ENCODE results near the gene RABL3. TPM values are rescaled to one million over a fixed set of nuclear protein-coding genes. Genes with fewer than 3 reads are reported as not detected.
"Not testable (repeated sequence)": the region's sequence is repeated elsewhere in the genome, so short reads cannot be mapped to it uniquely, and the experiment has no call there.

RABL3 gene
- total RNA-seq, 1 donor from 2014 or later = 25.0 TPM

DNA sequence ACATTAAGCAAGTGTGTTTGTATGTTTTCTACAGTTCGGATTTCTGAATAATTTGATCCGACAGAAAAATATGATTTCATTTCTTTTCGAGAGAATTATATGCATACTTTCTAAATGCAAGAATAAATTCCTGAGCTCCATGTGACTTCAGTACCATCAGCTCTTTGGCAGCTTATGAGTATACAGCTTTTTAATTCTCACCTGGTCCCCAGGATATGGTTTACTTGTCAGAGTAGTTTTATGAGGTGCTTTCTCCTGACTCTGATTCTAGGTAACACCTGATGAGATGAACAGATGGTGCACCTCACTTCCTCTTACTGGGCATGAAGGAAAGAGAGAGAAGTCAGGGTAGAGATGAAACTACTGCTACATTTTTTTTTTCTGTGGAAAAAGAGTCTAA is 63.3 kb downstream of the RABL3 start:
- TF ChIP-seq EZH2phosphoT487 (IDR thresholded peaks at IDR 0.05) (no peak), EZH2 (IDR thresholded peaks at IDR 0.05) (no peak)
- TF ChIP-seq, protein P1, sequence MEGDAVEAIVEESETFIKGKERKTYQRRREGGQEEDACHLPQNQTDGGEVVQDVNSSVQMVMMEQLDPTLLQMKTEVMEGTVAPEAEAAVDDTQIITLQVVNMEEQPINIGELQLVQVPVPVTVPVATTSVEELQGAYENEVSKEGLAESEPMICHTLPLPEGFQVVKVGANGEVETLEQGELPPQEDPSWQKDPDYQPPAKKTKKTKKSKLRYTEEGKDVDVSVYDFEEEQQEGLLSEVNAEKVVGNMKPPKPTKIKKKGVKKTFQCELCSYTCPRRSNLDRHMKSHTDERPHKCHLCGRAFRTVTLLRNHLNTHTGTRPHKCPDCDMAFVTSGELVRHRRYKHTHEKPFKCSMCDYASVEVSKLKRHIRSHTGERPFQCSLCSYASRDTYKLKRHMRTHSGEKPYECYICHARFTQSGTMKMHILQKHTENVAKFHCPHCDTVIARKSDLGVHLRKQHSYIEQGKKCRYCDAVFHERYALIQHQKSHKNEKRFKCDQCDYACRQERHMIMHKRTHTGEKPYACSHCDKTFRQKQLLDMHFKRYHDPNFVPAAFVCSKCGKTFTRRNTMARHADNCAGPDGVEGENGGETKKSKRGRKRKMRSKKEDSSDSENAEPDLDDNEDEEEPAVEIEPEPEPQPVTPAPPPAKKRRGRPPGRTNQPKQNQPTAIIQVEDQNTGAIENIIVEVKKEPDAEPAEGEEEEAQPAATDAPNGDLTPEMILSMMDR (IDR thresholded peaks at IDR 0.05) = no peak
- Mint-ChIP-seq H3K27ac (peak overlapping the region; percentile 79), H3K4me1 (peaks cover 68% of the 10 kb centered on the region), H3K27me3 (ENCODE audit: insufficient read depth, low read depth) (peaks cover 7% of the 10 kb centered on the region), H3K4me3 (no peak overlapping the region), H3K36me3 (no peaks in the 10 kb centered on the region), H3K9me3 (no peaks in the 10 kb centered on the region)
- no peak for DNase-seq (ENCODE audit: low spot score)
- H3K79me2 ChIP-seq (ENCODE audit: low read depth) = no peaks in the 10 kb centered on the region
- H3K36me3 ChIP-seq = no peaks in the 10 kb centered on the region
- H3K4me3 ChIP-seq = no peak overlapping the region
- H3K9me3 ChIP-seq (ENCODE audit: low read depth) = no peaks in the 10 kb centered on the region
- H3K4me2 ChIP-seq = peak overlapping the region; percentile 25
- H2AFZ ChIP-seq (replicated peaks) = no peak overlapping the region
- H3K27ac ChIP-seq = no peak overlapping the region
- peaks cover 15% of the 10 kb centered on the region for H3F3A ChIP-seq (ENCODE audit: low read depth)
- no peak overlapping the region for H3K9ac ChIP-seq
- no peaks in the 10 kb centered on the region for H4K20me1 ChIP-seq (ENCODE audit: low read depth)
- peaks cover 37% of the 10 kb centered on the region for H3K4me1 ChIP-seq
- no peaks in the 10 kb centered on the region for H3K27me3 ChIP-seq

DNA sequence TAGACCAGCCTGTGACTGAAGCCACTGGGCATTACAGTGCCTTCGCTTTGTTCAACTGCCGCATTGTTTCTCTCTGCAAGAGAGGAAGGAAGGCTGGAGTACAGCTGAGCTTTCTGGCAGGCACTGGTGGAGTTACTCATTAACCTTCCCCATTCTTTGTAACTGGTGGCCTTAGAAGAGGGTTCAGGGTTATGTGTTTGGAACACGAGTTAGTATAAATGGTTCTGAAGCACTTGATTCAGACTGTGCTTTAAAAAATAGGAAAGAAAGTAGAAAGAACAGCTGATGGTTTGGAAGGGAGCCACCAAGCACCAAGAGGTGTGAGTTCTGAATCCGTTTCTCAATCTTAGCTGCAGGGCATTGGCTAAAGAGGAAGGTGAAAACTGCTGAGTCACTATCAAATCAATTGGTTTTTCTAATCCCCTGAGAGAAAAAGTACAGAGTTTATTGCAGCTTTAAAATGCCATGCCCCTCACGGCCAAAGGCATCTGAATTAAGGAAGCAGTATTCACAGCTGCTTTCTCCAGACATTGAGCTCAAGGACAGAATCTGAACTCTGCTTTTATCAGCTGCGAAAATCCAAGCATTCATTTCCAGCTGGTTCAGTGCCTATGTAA is 63.9 kb downstream of the RABL3 start:
- H3K27me3 Mint-ChIP-seq (ENCODE audit: insufficient read depth, low read depth) = peaks cover 7% of the 10 kb centered on the region
- no peaks in the 10 kb centered on the region for H3K9me3 ChIP-seq (ENCODE audit: low read depth)
- H3K36me3 Mint-ChIP-seq = no peaks in the 10 kb centered on the region
- peaks cover 15% of the 10 kb centered on the region for H3F3A ChIP-seq (ENCODE audit: low read depth)
- DNase-seq (ENCODE audit: low spot score) = peak; percentile 56
- no peaks in the 10 kb centered on the region for H3K27me3 ChIP-seq
- peak overlapping the region; percentile 99 for H3K27ac Mint-ChIP-seq
- H3K4me3 ChIP-seq = no peak overlapping the region
- peaks cover 71% of the 10 kb centered on the region for H3K4me1 Mint-ChIP-seq
- H3K79me2 ChIP-seq (ENCODE audit: low read depth) = no peaks in the 10 kb centered on the region
- no peak for TF ChIP-seq EZH2phosphoT487 (IDR thresholded peaks at IDR 0.05)
- TF ChIP-seq, protein P1 (IDR thresholded peaks at IDR 0.05) = no peak
- H3K9ac ChIP-seq = no peak overlapping the region
- H3K27ac ChIP-seq = no peak overlapping the region
- H3K9me3 Mint-ChIP-seq = no peaks in the 10 kb centered on the region
- peaks cover 37% of the 10 kb centered on the region for H3K4me1 ChIP-seq
- peak overlapping the region; percentile 70 for H3K4me3 Mint-ChIP-seq
- H3K4me2 ChIP-seq = peak overlapping the region; percentile 25
- peak overlapping the region; percentile 84 for H2AFZ ChIP-seq (replicated peaks)
- H4K20me1 ChIP-seq (ENCODE audit: low read depth) = no peaks in the 10 kb centered on the region
- no peaks in the 10 kb centered on the region for H3K36me3 ChIP-seq

DNA sequence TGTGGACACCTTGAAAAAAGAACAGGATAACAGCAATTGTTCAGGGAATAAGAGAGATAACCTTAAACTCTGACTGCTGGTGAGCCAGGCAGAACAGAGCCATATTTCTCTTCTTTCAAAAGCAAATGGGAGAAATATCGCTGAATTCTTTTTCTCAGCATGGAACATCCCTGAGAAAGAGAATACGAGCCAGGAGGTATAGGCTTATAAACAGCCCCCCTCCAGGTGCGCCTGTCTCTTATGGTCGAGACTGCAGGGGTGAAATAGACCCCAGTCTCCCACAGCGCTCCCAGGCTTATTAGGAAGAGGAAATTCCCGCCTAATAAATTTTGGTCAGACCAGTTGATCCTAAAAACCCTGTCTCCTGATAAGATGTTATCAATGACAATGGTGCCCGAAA is 65.1 kb downstream of the RABL3 start:
- H2AFZ ChIP-seq (replicated peaks); H3K27me3 ChIP-seq; H3K4me2 ChIP-seq; H3K79me2 ChIP-seq (ENCODE audit: low read depth); H3K9me3 Mint-ChIP-seq; H3K27ac ChIP-seq; H3K27me3 Mint-ChIP-seq (ENCODE audit: insufficient read depth, low read depth); H3K4me3 Mint-ChIP-seq; H3K9ac ChIP-seq; H3K36me3 ChIP-seq; H3K27ac Mint-ChIP-seq; DNase-seq (ENCODE audit: low spot score); H3K4me3 ChIP-seq; H4K20me1 ChIP-seq (ENCODE audit: low read depth); H3K9me3 ChIP-seq (ENCODE audit: low read depth); H3K36me3 Mint-ChIP-seq: not testable (repeated sequence)
- peaks cover 69% of the 10 kb centered on the region for H3K4me1 Mint-ChIP-seq
- peaks cover 15% of the 10 kb centered on the region for H3F3A ChIP-seq (ENCODE audit: low read depth)
- H3K4me1 ChIP-seq = peaks cover 34% of the 10 kb centered on the region

DNA sequence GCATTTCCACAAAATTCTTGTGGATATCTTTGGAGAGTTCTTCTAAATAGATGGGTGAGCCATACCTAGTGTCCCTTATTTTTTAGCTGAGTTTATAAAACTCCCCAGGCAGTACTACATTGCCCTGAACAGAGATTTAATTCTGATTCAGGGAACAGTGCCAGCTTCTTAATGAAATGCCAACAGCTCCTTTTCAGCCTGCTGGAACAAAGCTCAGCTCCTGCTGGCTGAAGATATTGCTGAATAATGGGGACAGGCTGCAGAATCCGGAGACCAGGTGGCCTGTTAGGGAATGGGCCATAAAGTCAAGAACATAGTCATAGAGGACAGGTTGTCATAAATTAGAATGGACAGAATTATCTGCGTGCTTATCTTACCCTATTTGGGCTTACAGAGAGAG is 69.2 kb downstream of the RABL3 start:
- Histone ChIP-seq H4K20me1 (ENCODE audit: low read depth) (no peaks in the 10 kb centered on the region), H3K79me2 (ENCODE audit: low read depth) (no peaks in the 10 kb centered on the region), H3K4me1 (peaks cover 5% of the 10 kb centered on the region), H3K9ac (no peak overlapping the region), H3K27ac (no peak overlapping the region), H3K36me3 (no peaks in the 10 kb centered on the region), H2AFZ (replicated peaks) (no peak overlapping the region), H3K4me3 (no peak overlapping the region), H3K27me3 (no peaks in the 10 kb centered on the region), H3K4me2 (no peak overlapping the region), H3F3A (ENCODE audit: low read depth) (peaks cover 5% of the 10 kb centered on the region), H3K9me3 (ENCODE audit: low read depth) (no peaks in the 10 kb centered on the region)
- Mint-ChIP-seq H3K27me3 (ENCODE audit: insufficient read depth, low read depth) (peaks cover 2% of the 10 kb centered on the region), H3K4me1 (peaks cover 31% of the 10 kb centered on the region), H3K36me3 (no peaks in the 10 kb centered on the region), H3K4me3 (no peak overlapping the region), H3K27ac (no peak overlapping the region), H3K9me3 (no peaks in the 10 kb centered on the region)
- TF ChIP-seq EZH2phosphoT487 (IDR thresholded peaks at IDR 0.05) = no peak
- DNase-seq (ENCODE audit: low spot score) = no peak

All from neural progenitor cell (in vitro differentiated cells).